Measurements from ENCODE around the gene OR52B6. TPM values are rescaled to one million over a fixed set of nuclear protein-coding genes. Genes with fewer than 3 reads are reported as not detected.
"Not testable (repeated sequence)": the region's sequence is repeated elsewhere in the genome, so short reads cannot be mapped to it uniquely, and the experiment has no call there.

The OR52B6 gene
- total and polyA plus RNA-seq, 2 experiments from 2014 or later: not detected

DNA sequence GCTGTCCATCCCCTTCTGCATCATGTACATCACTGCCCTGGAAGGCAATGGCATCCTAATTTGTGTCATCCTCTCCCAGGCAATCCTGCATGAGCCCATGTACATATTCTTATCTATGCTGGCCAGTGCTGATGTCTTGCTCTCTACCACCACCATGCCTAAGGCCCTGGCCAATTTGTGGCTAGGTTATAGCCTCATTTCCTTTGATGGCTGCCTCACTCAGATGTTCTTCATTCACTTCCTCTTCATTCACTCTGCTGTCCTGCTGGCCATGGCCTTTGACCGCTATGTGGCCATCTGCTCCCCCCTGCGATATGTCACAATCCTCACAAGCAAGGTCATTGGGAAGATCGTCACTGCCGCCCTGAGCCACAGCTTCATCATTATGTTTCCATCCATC is 337 bp downstream of the OR52B6 start:
- in situ Hi-C loops (cut with MboI): no loop called here
- TF ChIP-seq EZH2phosphoT487 (IDR thresholded peaks at IDR 0.05; ENCODE audit: insufficient read depth, low read depth): no peak
- no peak for TF ChIP-seq EZH2 (IDR thresholded peaks at IDR 0.05; ENCODE audit: insufficient read depth, poor library complexity, severe bottlenecking)
- WGBS, 2 experiments (ENCODE audit: low coverage in 1 of 2, low lambda C conversion rate in 2 of 2, missing lambda C conversion rate in 2 of 2): 70% methylated on average over 4 of the region's 4 CpGs
- Histone ChIP-seq H3K27me3 (replicated peaks; ENCODE audit: insufficient read depth) (no peaks in the 10 kb centered on the region), H2AFZ (no peak overlapping the region), H3K4me2 (ENCODE audit: unreplicated experiment) (no peak overlapping the region), H3K36me3 (ENCODE audit: low read depth) (no peaks in the 10 kb centered on the region), H3K9ac (no peak overlapping the region), H3K27ac (no peak overlapping the region), H3K4me3 (no peak overlapping the region), H4K20me1 (ENCODE audit: insufficient read depth) (no peaks in the 10 kb centered on the region), H3K4me1 (ENCODE audit: insufficient read depth) (no peaks in the 10 kb centered on the region), H3K79me2 (ENCODE audit: insufficient read depth) (no peaks in the 10 kb centered on the region), H3F3A (ENCODE audit: insufficient read depth) (no peaks in the 10 kb centered on the region), H3K9me2 (ENCODE audit: insufficient read depth) (no peaks in the 10 kb centered on the region), H3K9me3 (ENCODE audit: low read depth) (no peaks in the 10 kb centered on the region)
- DNase-seq: no peak

DNA sequence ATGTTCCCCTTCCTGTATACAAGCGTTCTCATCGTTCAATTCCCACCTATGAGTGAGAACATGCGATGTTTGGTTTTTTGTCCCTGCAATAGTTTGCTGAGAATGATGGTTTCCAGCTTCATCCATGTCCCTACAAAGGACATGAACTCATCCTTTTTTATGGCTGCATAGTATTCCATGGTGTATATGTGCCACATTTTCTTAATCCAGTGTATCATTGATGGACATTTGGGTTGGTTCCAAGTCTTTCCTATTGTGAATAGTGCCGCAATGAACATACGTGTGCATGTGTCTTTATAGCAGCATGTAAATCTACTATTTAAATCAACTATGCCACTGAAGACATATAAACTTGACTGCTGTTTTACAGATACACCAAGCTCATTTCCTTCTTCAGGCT is 3.8 kb downstream of the OR52B6 start:
- DNase-seq; H3K79me2 ChIP-seq (ENCODE audit: insufficient read depth); H3F3A ChIP-seq (ENCODE audit: insufficient read depth); H3K4me2 ChIP-seq (ENCODE audit: unreplicated experiment); H2AFZ ChIP-seq; H3K9me3 ChIP-seq (ENCODE audit: low read depth); in situ Hi-C loops (cut with MboI); H3K9me2 ChIP-seq (ENCODE audit: insufficient read depth); H3K4me3 ChIP-seq; H4K20me1 ChIP-seq (ENCODE audit: insufficient read depth); H3K27me3 ChIP-seq (replicated peaks; ENCODE audit: insufficient read depth); H3K4me1 ChIP-seq (ENCODE audit: insufficient read depth); H3K27ac ChIP-seq; H3K9ac ChIP-seq; H3K36me3 ChIP-seq (ENCODE audit: low read depth): not testable (repeated sequence)
- WGBS, 2 experiments (ENCODE audit: low coverage in 1 of 2, low lambda C conversion rate in 2 of 2, missing lambda C conversion rate in 2 of 2): 71 to 77% methylated on average over 5 of the region's 5 CpGs

DNA sequence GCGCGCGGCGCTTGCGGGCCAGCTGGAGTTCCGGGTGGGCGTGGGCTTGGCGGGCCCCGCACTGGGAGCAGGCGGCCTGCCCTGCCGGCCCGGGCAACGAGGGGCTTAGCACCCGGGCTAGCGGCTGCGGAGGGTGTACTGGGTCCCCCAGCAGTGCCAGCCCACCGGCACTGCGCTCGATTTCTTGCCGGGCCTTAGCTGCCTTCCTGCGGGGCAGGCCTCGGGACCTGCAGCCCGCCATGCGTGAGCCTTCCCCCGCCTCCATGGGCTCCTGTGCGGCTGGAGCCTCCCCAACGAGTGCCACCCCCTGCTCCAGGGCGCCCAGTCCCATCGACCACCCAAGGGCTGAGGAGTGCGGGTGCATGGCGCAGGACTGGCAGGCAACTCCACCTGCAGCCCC is 9.2 kb downstream of the OR52B6 start:
- H3K27me3 ChIP-seq (replicated peaks; ENCODE audit: insufficient read depth); H3K9me3 ChIP-seq (ENCODE audit: low read depth); H2AFZ ChIP-seq; H3K79me2 ChIP-seq (ENCODE audit: insufficient read depth); H3K4me1 ChIP-seq (ENCODE audit: insufficient read depth); H3K27ac ChIP-seq; H3K4me3 ChIP-seq; DNase-seq; H4K20me1 ChIP-seq (ENCODE audit: insufficient read depth); H3K36me3 ChIP-seq (ENCODE audit: low read depth); H3K9ac ChIP-seq; H3K4me2 ChIP-seq (ENCODE audit: unreplicated experiment); in situ Hi-C loops (cut with MboI); H3K9me2 ChIP-seq (ENCODE audit: insufficient read depth): not testable (repeated sequence)
- 95 to 97% methylated on average over 11 to 30 of the region's 31 CpGs for WGBS, 2 experiments (ENCODE audit: low coverage in 1 of 2, low lambda C conversion rate in 2 of 2, missing lambda C conversion rate in 2 of 2)
- H3F3A ChIP-seq (ENCODE audit: insufficient read depth): peaks cover 11% of the 10 kb centered on the region; the same call in 1 of the 2 replicates

DNA sequence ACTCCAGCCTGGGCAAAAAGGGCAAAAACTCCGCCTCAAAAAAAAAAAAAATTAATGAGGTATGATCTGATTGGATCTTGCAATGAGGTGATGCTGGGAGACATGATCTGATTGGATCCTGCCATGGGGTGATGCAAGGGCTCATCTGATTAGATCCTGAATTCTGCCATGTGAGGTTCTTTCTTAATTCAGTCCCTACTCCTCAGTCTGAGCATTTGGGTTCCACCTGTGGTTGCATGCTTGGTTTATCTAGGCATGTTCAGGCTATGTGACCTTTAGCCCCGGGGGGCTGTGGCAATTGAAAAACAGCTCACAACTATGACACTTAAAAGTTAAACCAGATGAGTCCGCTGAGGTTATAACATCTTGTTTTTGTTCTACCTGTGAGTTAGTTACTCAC is 10.9 kb downstream of the OR52B6 start:
- no peaks in the 10 kb centered on the region for H4K20me1 ChIP-seq (ENCODE audit: insufficient read depth)
- no peak overlapping the region for H3K9ac ChIP-seq
- no peak overlapping the region for H2AFZ ChIP-seq
- H3K4me3 ChIP-seq: no peak overlapping the region
- WGBS, 2 experiments (ENCODE audit: low coverage in 1 of 2, low lambda C conversion rate in 2 of 2, missing lambda C conversion rate in 2 of 2): 43% methylated on average over 3 of the region's 3 CpGs
- no peak overlapping the region for H3K4me2 ChIP-seq (ENCODE audit: unreplicated experiment)
- no peaks in the 10 kb centered on the region for H3K27me3 ChIP-seq (replicated peaks; ENCODE audit: insufficient read depth)
- H3F3A ChIP-seq (ENCODE audit: insufficient read depth): peaks cover 11% of the 10 kb centered on the region; the same call in 1 of the 2 replicates
- TF ChIP-seq EZH2phosphoT487 (IDR thresholded peaks at IDR 0.05; ENCODE audit: insufficient read depth, low read depth) (no peak), EZH2 (IDR thresholded peaks at IDR 0.05; ENCODE audit: insufficient read depth, poor library complexity, severe bottlenecking) (no peak)
- no peaks in the 10 kb centered on the region for H3K36me3 ChIP-seq (ENCODE audit: low read depth)
- DNase-seq: no peak
- no peak overlapping the region for H3K27ac ChIP-seq
- no peaks in the 10 kb centered on the region for H3K79me2 ChIP-seq (ENCODE audit: insufficient read depth)
- no peaks in the 10 kb centered on the region for H3K4me1 ChIP-seq (ENCODE audit: insufficient read depth)
- H3K9me3 ChIP-seq (ENCODE audit: low read depth): no peaks in the 10 kb centered on the region
- in situ Hi-C loops (cut with MboI): no loop called here
- no peaks in the 10 kb centered on the region for H3K9me2 ChIP-seq (ENCODE audit: insufficient read depth)

DNA sequence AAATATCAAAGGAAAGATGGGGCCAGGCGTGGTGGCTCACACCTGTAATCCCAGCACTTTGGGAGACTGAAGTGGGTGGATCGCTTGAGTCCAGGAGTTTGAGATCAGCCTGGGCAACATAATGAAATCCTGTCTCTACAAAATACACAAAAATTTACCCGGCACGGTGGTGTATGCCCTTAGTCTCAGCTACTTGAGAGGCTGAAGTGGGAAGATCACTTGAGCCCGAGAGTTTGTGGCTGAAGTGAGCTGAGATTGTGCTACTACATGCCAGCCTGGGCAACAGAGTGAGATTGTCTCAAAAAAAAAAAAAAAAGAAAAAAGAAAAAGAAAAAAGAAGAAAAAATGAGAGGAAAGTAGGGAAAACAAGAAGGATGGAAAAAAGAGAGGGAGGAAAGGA is 11.9 kb downstream of the OR52B6 start:
- Histone ChIP-seq H3K4me3 (no peak overlapping the region), H3K27me3 (replicated peaks; ENCODE audit: insufficient read depth) (no peaks in the 10 kb centered on the region), H3F3A (ENCODE audit: insufficient read depth) (peaks cover 11% of the 10 kb centered on the region; the same call in 1 of the 2 replicates), H3K79me2 (ENCODE audit: insufficient read depth) (no peaks in the 10 kb centered on the region), H3K9ac (no peak overlapping the region), H4K20me1 (ENCODE audit: insufficient read depth) (no peaks in the 10 kb centered on the region), H3K36me3 (ENCODE audit: low read depth) (no peaks in the 10 kb centered on the region), H3K9me2 (ENCODE audit: insufficient read depth) (no peaks in the 10 kb centered on the region), H3K4me1 (ENCODE audit: insufficient read depth) (peaks cover 5% of the 10 kb centered on the region), H3K9me3 (ENCODE audit: low read depth) (no peaks in the 10 kb centered on the region), H3K4me2 (ENCODE audit: unreplicated experiment) (no peak overlapping the region), H2AFZ (no peak overlapping the region), H3K27ac (no peak overlapping the region)
- no peak for TF ChIP-seq EZH2 (IDR thresholded peaks at IDR 0.05; ENCODE audit: insufficient read depth, poor library complexity, severe bottlenecking)
- no peak for TF ChIP-seq EZH2phosphoT487 (IDR thresholded peaks at IDR 0.05; ENCODE audit: insufficient read depth, low read depth)
- in situ Hi-C loops (cut with MboI): no loop called here
- 71 to 85% methylated on average over 5 of the region's 5 CpGs for WGBS, 2 experiments (ENCODE audit: low coverage in 1 of 2, low lambda C conversion rate in 2 of 2, missing lambda C conversion rate in 2 of 2)
- no peak for DNase-seq

Data from GM23248 (cell line).